HepG2 (cell line): Measurements from ENCODE around the gene BLCAP. TPM values are rescaled to one million over a fixed set of nuclear protein-coding genes. Genes with fewer than 3 reads are reported as not detected.
"Not testable (repeated sequence)": the region's sequence is repeated elsewhere in the genome, so short reads cannot be mapped to it uniquely, and the experiment has no call there.

ENCODE experiments used
- ATAC-seq: fragments of 200-7000 bp; cut with Tn5 transposase; 3 replicates; pipeline ENCODE4 v1.9.1; 2020; ENCODE audit warnings: mild to moderate bottlenecking, moderate library complexity
- BruUV-seq: library from RNA; stranded (reverse); fragments of 400-500 nt; replicated peaks from 2 replicates; lab custom pipeline; 2021; lab: Mats Ljungman, UMichigan
- CTCF ChIA-PET: fragments of 300-600 bp; formaldehyde crosslinking; extraction: SDS; loops from one replicate; lab custom pipeline; 2021; ENCODE audit warnings: low total read pairs, inconsistent platforms, low intra/inter-chr PET ratio; lab: Yijun Ruan, JAX
- POLR2A ChIA-PET: fragments of 350-600 bp; sonication (Branson Sonifier 250); formaldehyde crosslinking; loops from one replicate; lab custom pipeline; 2020; ENCODE audit warnings: antibody characterized with exemption, inconsistent platforms; lab: Yijun Ruan, JAX
- DNase-seq: peaks from one replicate; pipeline ENCODE4 v3.0.0-alpha.2; 2015; ENCODE audit warnings: low spot score
- FAIRE-seq: peaks from 3 replicates; lab custom pipeline; 2011; peaks lifted over from hg19 to GRCh38; lab: Jason Lieb, UNC
- H2AFZ ChIP-seq: one replicate; pipeline ENCODE4 v1.6.1; 2011; ENCODE audit warnings: low read length, inconsistent platforms
- H3K27ac ChIP-seq: fragments of 300-600 bp; 3 replicates; pipeline ENCODE4 v1.8.0; 2011; ENCODE audit warnings: mixed run types, mild to moderate bottlenecking, mixed read lengths, low read length, inconsistent platforms; ENCODE audit not compliant: insufficient read depth; ENCODE audit errors: extremely low read length
- H3K27me3 ChIP-seq, 2 experiments: fragments of 200-600 bp in 1 of 2; 2 replicates in 1 of 2; 3 replicates in 1 of 2; pipeline versions ENCODE4 v1.6.0 to v1.8.0; 2011; ENCODE audit warnings: low read length in 2 of 2, mild to moderate bottlenecking in 2 of 2, moderate library complexity in 2 of 2, inconsistent platforms in 1 of 2; ENCODE audit not compliant: insufficient read depth in 2 of 2, control insufficient read depth in 1 of 2
- H3K36me3 ChIP-seq, 2 experiments: fragments of 200-600 bp in 1 of 2; replicated peaks in 1 of 2; 2 replicates in 1 of 2; 3 replicates in 1 of 2; pipeline versions ENCODE4 v1.5.1 to v1.8.0; 2011; ENCODE audit warnings: low read length in 2 of 2, inconsistent platforms in 1 of 2; ENCODE audit not compliant: insufficient read depth in 2 of 2, control insufficient read depth in 1 of 2
- H3K4me1 ChIP-seq: 2 replicates; pipeline ENCODE4 v1.5.1; 2012; ENCODE audit warnings: low read length, inconsistent platforms; ENCODE audit not compliant: insufficient read depth
- H3K4me2 ChIP-seq: 2 replicates; pipeline ENCODE4 v1.6.0; 2011; ENCODE audit warnings: low read depth, low read length, inconsistent platforms
- H3K4me3 ChIP-seq, 3 experiments: fragments of 200-600 bp in 1 of 3; sonication (generic), shearing (Covaris generic) in 1 of 3; replicated peaks in 1 of 3; 2 replicates each; pipeline ENCODE4 v1.5.1; 2011 to 2016; ENCODE audit warnings: low read length in 3 of 3, inconsistent platforms in 2 of 3, low read depth in 2 of 3, mild to moderate bottlenecking in 2 of 3, control low read depth in 1 of 3, mixed read lengths in 1 of 3; ENCODE audit not compliant: insufficient read depth in 1 of 3
- H3K79me2 ChIP-seq: one replicate; pipeline ENCODE4 v1.6.1; 2011; ENCODE audit warnings: low read length, inconsistent platforms; ENCODE audit not compliant: insufficient read depth
- H3K9ac ChIP-seq: 2 replicates; pipeline ENCODE4 v1.6.0; 2011; ENCODE audit warnings: mild to moderate bottlenecking, low read depth, low read length, inconsistent platforms; ENCODE audit not compliant: insufficient read depth
- H3K9me3 ChIP-seq: 2 replicates; pipeline ENCODE4 v1.5.1; 2012; ENCODE audit warnings: mild to moderate bottlenecking, low read length
- H4K20me1 ChIP-seq: 2 replicates; pipeline ENCODE4 v1.6.0; 2011; ENCODE audit warnings: inconsistent platforms, mild to moderate bottlenecking, low read length, moderate library complexity; ENCODE audit not compliant: insufficient read depth
- ERF ChIP-seq: IDR thresholded peaks from 2 replicates; pipeline ENCODE4 v1.6.1; 2018; ENCODE audit warnings: missing biosample characterization, missing genetic modification reagents
- HES4 ChIP-seq: sonication (generic); formaldehyde crosslinking; IDR thresholded peaks from 2 replicates; pipeline ENCODE4 v1.9.0; 2021; ENCODE audit warnings: mild to moderate bottlenecking, missing genetic modification reagents, borderline replicate concordance
- KLF15 ChIP-seq: sonication (generic); formaldehyde crosslinking; IDR thresholded peaks from 2 replicates; pipeline ENCODE4 v1.8.1; 2023; ENCODE audit warnings: borderline replicate concordance, mild to moderate bottlenecking, inconsistent platforms, missing genetic modification reagents, mixed read lengths
- RXRB ChIP-seq: IDR thresholded peaks from 2 replicates; pipeline ENCODE4 v1.6.1; 2016; ENCODE audit warnings: borderline replicate concordance, missing genetic modification reagents, missing compliant biosample characterization
- TBX3 ChIP-seq: fragments of 450-650 bp; IDR thresholded peaks from 2 replicates; pipeline ENCODE4 v1.6.1; 2017; ENCODE audit warnings: antibody characterized with exemption, mild to moderate bottlenecking, inconsistent platforms, borderline replicate concordance
- ZFP37 ChIP-seq: sonication (generic); formaldehyde crosslinking; IDR thresholded peaks from 2 replicates; pipeline ENCODE4 v1.4.0; 2020; ENCODE audit warnings: missing genetic modification reagents, borderline replicate concordance
- ZFP41 ChIP-seq: sonication (generic); formaldehyde crosslinking; IDR thresholded peaks from 2 replicates; pipeline ENCODE4 v1.4.0; 2020; ENCODE audit warnings: mild to moderate bottlenecking, missing genetic modification reagents, borderline replicate concordance
- WGBS: methylation state at CpG from one replicate; pipeline ENCODE4 v1.1.6; 2017; ENCODE audit warnings: low lambda C conversion rate; 5-methylcytosine and 5-hydroxymethylcytosine counted together
- in situ Hi-C: cut with HindIII; loops from 2 replicates; pipeline ENCODE4 v1.10.0; 2017; ENCODE audit warnings: low pct_unique_long_range_greater_than_20kb; ENCODE audit not compliant: extremely low pct_ligation_motif_present
- intact Hi-C: fragments of 100-400 bp; cut with micrococcal nuclease; formaldehyde crosslinking; loops from one replicate; pipeline ENCODE4 v1.10.0; 2022; ENCODE audit not compliant: unreplicated experiment
- polyA plus RNA-seq, 8 experiments: library from polyadenylated mRNA; depleted of rRNA in 3 of 8; stranded (reverse) in 7 of 8; unstranded in 1 of 8; fragments of >200 nt; fragmentation: Illumina TruSeq in 4 of 8; extraction: Trizol in 4 of 8; gene quantifications; 2 replicates each; pipeline versions ENCODE4 v1.2.1 to v1.2.3, GENCODE V29; 2011 to 2016; ENCODE audit warnings: low read depth in 4 of 8, missing spikeins in 1 of 8, mixed read lengths in 1 of 8; ENCODE audit not compliant: insufficient read depth in 1 of 8
- total RNA-seq, 5 experiments: library from RNA; depleted of rRNA; stranded (reverse); fragments of >200 nt; fragmentation: Illumina TruSeq; extraction: Trizol; gene quantifications; 2 replicates each; pipeline ENCODE4 v1.2.3, GENCODE V29; 2016; ENCODE audit warnings: low read depth in 1 of 5
- TF ChIP-seq, protein P1 (sequence below): sonication (generic); formaldehyde crosslinking; IDR thresholded peaks from 2 replicates; pipeline ENCODE4 v1.5.0; 2020; ENCODE audit warnings: missing genetic modification reagents

The BLCAP gene
- total and polyA plus RNA-seq, 2 of the 13 experiments (the other 11 are each of a cell fraction or from before 2014, with no cell fraction given), result 52.4 to 86.8 TPM

DNA sequence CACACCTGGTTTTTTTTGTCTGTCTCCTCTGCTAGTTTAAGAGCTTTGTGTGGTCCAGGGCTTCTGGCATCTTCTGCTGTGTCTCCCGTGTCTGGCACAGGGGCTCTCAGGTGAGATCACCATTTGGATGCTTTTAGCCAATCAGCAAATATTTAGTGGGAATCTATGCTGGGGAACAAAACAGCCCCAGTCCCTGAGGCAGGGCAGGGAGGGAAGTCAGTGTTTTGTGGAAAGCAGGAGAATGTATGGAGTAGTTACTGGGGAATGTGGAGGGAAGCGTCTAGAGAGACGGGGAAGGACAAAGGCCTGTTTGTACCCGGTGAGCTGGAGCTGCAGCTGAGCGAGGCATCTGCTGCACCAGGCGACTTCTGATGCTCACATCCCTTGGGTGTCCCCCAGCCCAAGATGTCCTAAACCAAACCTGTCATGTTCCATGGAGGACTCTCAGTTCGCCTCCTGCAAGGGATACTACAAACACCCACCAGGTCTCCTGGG lies 55.9 kb downstream of the BLCAP start:
- no peak overlapping the region for H2AFZ ChIP-seq
- H3K79me2 ChIP-seq, result no peaks in the 10 kb centered on the region
- ATAC-seq (peak; percentile 39), DNase-seq (no peak), FAIRE-seq (no peak)
- in situ Hi-C loops, result no loop called here
- TF ChIP-seq RXRB (CRISPR knock-in tag) (no peak), KLF15 (CRISPR knock-in tag) (no peak), ZFP37 (CRISPR knock-in tag) (no peak), TBX3 (no peak), ZFP41 (CRISPR knock-in tag) (no peak), ERF (CRISPR knock-in tag) (no peak), HES4 (CRISPR knock-in tag) (no peak)
- TF ChIP-seq, protein P1, sequence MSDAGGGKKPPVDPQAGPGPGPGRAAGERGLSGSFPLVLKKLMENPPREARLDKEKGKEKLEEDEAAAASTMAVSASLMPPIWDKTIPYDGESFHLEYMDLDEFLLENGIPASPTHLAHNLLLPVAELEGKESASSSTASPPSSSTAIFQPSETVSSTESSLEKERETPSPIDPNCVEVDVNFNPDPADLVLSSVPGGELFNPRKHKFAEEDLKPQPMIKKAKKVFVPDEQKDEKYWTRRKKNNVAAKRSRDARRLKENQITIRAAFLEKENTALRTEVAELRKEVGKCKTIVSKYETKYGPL, result no peak
- H3K27me3 ChIP-seq, result peaks cover 3 to 49% of the 10 kb centered on the region in 2 experiments; a peak in 4 of 5 replicates
- no TSS peak for BruUV-seq
- no peak overlapping the region for H3K9ac ChIP-seq
- H3K4me1 ChIP-seq, result no peaks in the 10 kb centered on the region
- H3K36me3 ChIP-seq, result no peaks in the 10 kb centered on the region
- no peak overlapping the region for H3K4me2 ChIP-seq
- ChIA-PET CTCF (no interaction called here), POLR2A (no interaction called here)
- H3K9me3 ChIP-seq, result no peaks in the 10 kb centered on the region
- 8% methylated on average over 7 of the region's 7 CpGs for whole genome bisulfite sequencing
- no peaks in the 10 kb centered on the region for H4K20me1 ChIP-seq
- H3K27ac ChIP-seq, result no peak overlapping the region
- intact Hi-C loops, result no loop called here
- H3K4me3 ChIP-seq, result no peak overlapping the region

DNA sequence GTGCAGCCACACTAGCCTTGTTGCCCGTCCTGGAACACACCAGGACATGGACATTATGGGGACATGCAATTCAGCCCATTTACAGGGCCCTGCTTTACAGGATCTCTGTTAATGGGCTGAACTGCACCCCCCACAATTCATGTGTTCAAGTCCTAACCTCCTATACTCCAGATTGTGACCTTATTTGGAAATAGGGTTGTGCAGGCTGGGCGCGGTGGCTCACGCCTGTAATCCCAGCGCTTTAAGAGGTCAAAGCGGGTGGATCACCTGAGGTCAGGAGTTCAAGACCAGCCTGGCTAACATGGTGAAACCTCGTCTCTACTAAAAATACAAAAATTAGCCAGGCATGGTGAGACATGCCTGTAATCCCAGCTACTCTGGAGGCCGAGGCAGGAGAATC lies 57.5 kb downstream of the BLCAP start:
- H3K36me3 ChIP-seq, H3K27ac ChIP-seq, H3K9me3 ChIP-seq, ATAC-seq, POLR2A ChIA-PET, H3K9ac ChIP-seq, CTCF ChIA-PET, DNase-seq, H4K20me1 ChIP-seq, H3K4me3 ChIP-seq, H3K4me1 ChIP-seq, BruUV-seq, H3K4me2 ChIP-seq, in situ Hi-C loops, FAIRE-seq, intact Hi-C loops, H3K79me2 ChIP-seq, H2AFZ ChIP-seq: not testable (repeated sequence)
- 40% methylated on average over 8 of the region's 8 CpGs for WGBS
- peaks cover 5 to 56% of the 10 kb centered on the region in 2 experiments; a peak in 4 of 5 replicates for H3K27me3 ChIP-seq
